Fibroblast of the aortic adventitia (primary cell): ENCODE results near the gene DSG4. TPM values are rescaled to one million over a fixed set of nuclear protein-coding genes. Genes with fewer than 3 reads are reported as not detected.

Experiments used
- DNase-seq: peaks from one replicate; pipeline ENCODE4 v3.0.0-alpha.2; 2010; ENCODE audit warnings: low read depth
- H3K4me3 ChIP-seq: 2 replicates; pipeline ENCODE4 v1.5.1; 2011; ENCODE audit warnings: low read depth, mild to moderate bottlenecking, control low read depth, low read length, moderate library complexity
- CTCF ChIP-seq: IDR thresholded peaks from 2 replicates; pipeline ENCODE4 v1.5.1; 2011; ENCODE audit warnings: mild to moderate bottlenecking, low read length, control low read depth, inconsistent platforms; ENCODE audit not compliant: insufficient read depth
- total RNA-seq: library from RNA; depleted of rRNA; stranded (reverse); fragments of >200 nt; gene quantifications from 2 replicates; pipeline ENCODE4 v1.2.3, GENCODE V29; 2012; ENCODE audit warnings: low replicate concordance

DSG4 gene
- total RNA-seq, 1 donor = not detected

- no peak for TF ChIP-seq CTCF
- no peak for DNase-seq
- H3K4me3 ChIP-seq = no peak overlapping the region
These were observed 53.5 kb downstream of the DSG4 start for GRCh38 chr18:31430072-31430471.

- no peak for DNase-seq
- H3K4me3 ChIP-seq = no peak overlapping the region
- no peak for TF ChIP-seq CTCF
These were observed 54.0 kb downstream of the DSG4 start for GRCh38 chr18:31430554-31430953.

- no peak for TF ChIP-seq CTCF
- H3K4me3 ChIP-seq = no peak overlapping the region
- no peak for DNase-seq
These were observed 55.7 kb downstream of the DSG4 start for GRCh38 chr18:31432316-31432715.

GRCh38 chr18:31436825-31437224 lies 60.2 kb downstream of the DSG4 start:
- no peak for TF ChIP-seq CTCF
- H3K4me3 ChIP-seq = no peak overlapping the region
- no peak for DNase-seq

GRCh38 chr18:31438402-31438801 lies 61.8 kb downstream of the DSG4 start:
- H3K4me3 ChIP-seq = no peak overlapping the region
- no peak for DNase-seq
- TF ChIP-seq CTCF = no peak

- H3K4me3 ChIP-seq = no peak overlapping the region
- TF ChIP-seq CTCF = no peak
- no peak for DNase-seq
These were observed 63.3 kb downstream of the DSG4 start for GRCh38 chr18:31439807-31440325.

GRCh38 chr18:31440787-31441186 lies 64.2 kb downstream of the DSG4 start:
- DNase-seq = no peak
- TF ChIP-seq CTCF = no peak
- H3K4me3 ChIP-seq = no peak overlapping the region
